HCT116 (cell line): ENCODE data around the gene SPRED1. TPM values are rescaled to one million over a fixed set of nuclear protein-coding genes. Genes with fewer than 3 reads are reported as not detected.

Source experiments
- ATAC-seq: fragments of 200-7000 bp; cut with Tn5 transposase; 2 replicates; pipeline ENCODE4 v1.9.1; 2020; ENCODE audit warnings: mild to moderate bottlenecking, moderate library complexity
- BruUV-seq: library from RNA; stranded (reverse); fragments of 400-500 nt; replicated peaks from 2 replicates; lab custom pipeline; 2021; lab: Mats Ljungman, UMichigan
- CTCF ChIA-PET: fragments of 300-600 bp; sonication (Branson Sonifier 250); formaldehyde crosslinking; loops from one replicate; lab custom pipeline; 2021; ENCODE audit warnings: antibody characterized with exemption; lab: Charles Lee
- POLR2A ChIA-PET: fragments of 300-600, 350-600 bp; sonication (Branson Sonifier 250); formaldehyde crosslinking; loops from one replicate; lab custom pipeline; 2021; ENCODE audit warnings: antibody characterized with exemption; lab: Charles Lee
- RAD21 ChIA-PET, 2 experiments: fragments of 300-600 bp; sonication (Branson Sonifier 250); formaldehyde crosslinking; loops; one replicate each; lab custom pipeline; 2023; ENCODE audit warnings: low total read pairs in 2 of 2; ENCODE audit not compliant: uncharacterized antibody in 2 of 2, unreplicated experiment in 2 of 2, low non-redundant PET in 1 of 2; lab: Charles Lee
- DNase-seq: peaks from one replicate; pipeline ENCODE4 v3.0.0-alpha.2; 2010; ENCODE audit warnings: low read depth, low spot score
- H2AFZ ChIP-seq: fragments of 200-600 bp; shearing (Covaris generic), sonication (generic); 2 replicates; pipeline ENCODE4 v1.6.1; 2017; ENCODE audit warnings: low read depth, mixed run types, mixed read lengths, antibody characterized with exemption, low read length; ENCODE audit not compliant: poor library complexity, severe bottlenecking
- H3K27ac ChIP-seq: 2 replicates; pipeline ENCODE4 v1.5.1; 2012; ENCODE audit warnings: low read depth, low read length
- H3K27me3 ChIP-seq: fragments of 200-600 bp; sonication (generic); 2 replicates; pipeline ENCODE4 v1.6.1; 2016; ENCODE audit warnings: mixed run types, low read length, mixed read lengths; ENCODE audit not compliant: insufficient read depth
- H3K36me3 ChIP-seq, 2 experiments: fragments of 200-500 bp in 1 of 2; fragments of 200-600 bp in 1 of 2; sonication (Bioruptor generic) in 1 of 2; sonication (generic) in 1 of 2; 2 replicates each; pipeline versions ENCODE4 v1.5.1 to v1.6.1; 2014 to 2016; ENCODE audit warnings: low read length in 2 of 2, inconsistent platforms in 1 of 2, mixed read lengths in 1 of 2, mixed run types in 1 of 2; ENCODE audit not compliant: insufficient read depth in 2 of 2, control insufficient read depth in 1 of 2
- H3K4me1 ChIP-seq, 2 experiments: fragments of 200-600 bp in 1 of 2; sonication (generic) in 1 of 2; 2 replicates each; pipeline versions ENCODE4 v1.5.1 to v1.6.1; 2012 to 2017; ENCODE audit warnings: low read length in 2 of 2, inconsistent platforms in 1 of 2, mild to moderate bottlenecking in 1 of 2, mixed read lengths in 1 of 2, mixed run types in 1 of 2, moderate library complexity in 1 of 2; ENCODE audit not compliant: insufficient read depth in 2 of 2, control insufficient read depth in 1 of 2
- H3K4me2 ChIP-seq: fragments of 200-600 bp; sonication (generic); 2 replicates; pipeline ENCODE4 v1.6.1; 2017; ENCODE audit warnings: mixed run types, low read length, mixed read lengths
- H3K4me3 ChIP-seq, 2 experiments: fragments of 200-600 bp in 1 of 2; sonication (generic) in 1 of 2; replicated peaks in 1 of 2; 2 replicates each; pipeline ENCODE4 v1.5.1; 2011 to 2016; ENCODE audit warnings: low read length in 2 of 2, control low read depth in 1 of 2, low read depth in 1 of 2, mild to moderate bottlenecking in 1 of 2, mixed read lengths in 1 of 2, mixed run types in 1 of 2
- H3K79me2 ChIP-seq: fragments of 200-600 bp; sonication (generic); 2 replicates; pipeline ENCODE4 v1.6.1; 2017; ENCODE audit warnings: mild to moderate bottlenecking, mixed run types, low read length, moderate library complexity, mixed read lengths; ENCODE audit not compliant: insufficient read depth
- H3K9ac ChIP-seq: fragments of 200-600 bp; sonication (generic); 2 replicates; pipeline ENCODE4 v1.6.1; 2016; ENCODE audit warnings: low read length, mixed read lengths
- H3K9me2 ChIP-seq: fragments of 200-600 bp; sonication (generic), shearing (Covaris generic); 2 replicates; pipeline ENCODE4 v1.6.1; 2017; ENCODE audit warnings: mixed run types, mild to moderate bottlenecking, moderate library complexity; ENCODE audit not compliant: insufficient read depth
- H3K9me3 ChIP-seq, 2 experiments: fragments of 200-500 bp in 1 of 2; fragments of 200-600 bp in 1 of 2; sonication (Bioruptor generic) in 1 of 2; sonication (generic) in 1 of 2; 2 replicates each; pipeline ENCODE4 v1.6.1; 2014 to 2017; ENCODE audit warnings: low read length in 2 of 2, mixed read lengths in 2 of 2, inconsistent platforms in 1 of 2, low read depth in 1 of 2, mild to moderate bottlenecking in 1 of 2, mixed run types in 1 of 2, moderate library complexity in 1 of 2; ENCODE audit not compliant: control insufficient read depth in 1 of 2, insufficient read depth in 1 of 2
- H4K20me1 ChIP-seq: fragments of 200-600 bp; sonication (generic), shearing (Covaris generic); 2 replicates; pipeline ENCODE4 v1.6.1; 2017; ENCODE audit warnings: mixed run types, mild to moderate bottlenecking, moderate library complexity; ENCODE audit not compliant: insufficient read depth
- CEBPB ChIP-seq: IDR thresholded peaks from 2 replicates; pipeline ENCODE4 v1.6.1; 2012; ENCODE audit warnings: low read depth
- EGR1 ChIP-seq: IDR thresholded peaks from 2 replicates; pipeline ENCODE4 v1.6.1; 2012; ENCODE audit warnings: low read depth
- EZH2 ChIP-seq: fragments of 200-600 bp; sonication (generic); IDR thresholded peaks from 2 replicates; pipeline ENCODE4 v1.6.1; 2017; ENCODE audit warnings: antibody characterized with exemption, mixed run types
- EZH2phosphoT487 ChIP-seq: fragments of 200-600 bp; IDR thresholded peaks from 2 replicates; pipeline ENCODE4 v1.6.1; 2018; ENCODE audit warnings: antibody characterized with exemption, borderline replicate concordance
- FOSL1 ChIP-seq: IDR thresholded peaks from 2 replicates; pipeline ENCODE4 v1.6.1; 2012; ENCODE audit warnings: low read depth
- JUND ChIP-seq: IDR thresholded peaks from 2 replicates; pipeline ENCODE4 v1.6.1; 2012
- POLR2A ChIP-seq: IDR thresholded peaks from 2 replicates; pipeline ENCODE4 v1.7.0; 2011; ENCODE audit warnings: borderline replicate concordance; ENCODE audit not compliant: insufficient read depth, insufficient read length; ENCODE audit errors: extremely low read depth
- POLR2AphosphoS5 ChIP-seq: IDR thresholded peaks from 2 replicates; pipeline ENCODE4 v1.6.1; 2011; ENCODE audit warnings: mild to moderate bottlenecking, low read depth, low read length, moderate library complexity
- RAD21 ChIP-seq: IDR thresholded peaks from 2 replicates; pipeline ENCODE4 v1.6.1; 2012; ENCODE audit warnings: low read depth, mild to moderate bottlenecking
- SIN3A ChIP-seq: IDR thresholded peaks from 2 replicates; pipeline ENCODE4 v1.6.1; 2012; ENCODE audit warnings: low read depth
- SP1 ChIP-seq: IDR thresholded peaks from 2 replicates; pipeline ENCODE4 v1.6.1; 2012; ENCODE audit warnings: low read depth
- SRF ChIP-seq: IDR thresholded peaks from 2 replicates; pipeline ENCODE4 v1.6.1; 2012; ENCODE audit warnings: low read depth
- TCF7L2 ChIP-seq: IDR thresholded peaks from 2 replicates; pipeline ENCODE4 v1.7.0; 2011; ENCODE audit warnings: borderline replicate concordance, inconsistent platforms; ENCODE audit not compliant: insufficient read depth, insufficient read length; ENCODE audit errors: extremely low read depth
- YY1 ChIP-seq: IDR thresholded peaks from 2 replicates; pipeline ENCODE4 v1.6.1; 2011; ENCODE audit warnings: low read length, low read depth, moderate library complexity, mild to moderate bottlenecking; ENCODE audit not compliant: insufficient replicate concordance; ENCODE audit errors: extremely low read depth
- ZFX ChIP-seq: fragments of 450-650 bp; IDR thresholded peaks from 2 replicates; pipeline ENCODE4 v1.6.1; 2017
- ZNF274 ChIP-seq: fragments of 200-500 bp; sonication (Bioruptor generic); IDR thresholded peaks from 2 replicates; pipeline ENCODE4 v1.6.1; 2014; ENCODE audit warnings: mild to moderate bottlenecking, low read depth, low read length, inconsistent platforms
- intact Hi-C: fragments of 100-400 bp; cut with micrococcal nuclease; formaldehyde crosslinking; loops from 2 replicates; pipeline ENCODE4 v1.10.0; 2022
- total RNA-seq: library from RNA; stranded (reverse); gene quantifications from one replicate; pipeline ENCODE4 v1.2.1, GENCODE V29; 2021; ENCODE audit not compliant: unreplicated experiment
- TF ChIP-seq, protein P1 (sequence below): IDR thresholded peaks from 2 replicates; pipeline ENCODE4 v1.6.1; 2012

The SPRED1 gene
- total RNA-seq, 1 experiment from 2014 or later: 24.7 TPM

DNA sequence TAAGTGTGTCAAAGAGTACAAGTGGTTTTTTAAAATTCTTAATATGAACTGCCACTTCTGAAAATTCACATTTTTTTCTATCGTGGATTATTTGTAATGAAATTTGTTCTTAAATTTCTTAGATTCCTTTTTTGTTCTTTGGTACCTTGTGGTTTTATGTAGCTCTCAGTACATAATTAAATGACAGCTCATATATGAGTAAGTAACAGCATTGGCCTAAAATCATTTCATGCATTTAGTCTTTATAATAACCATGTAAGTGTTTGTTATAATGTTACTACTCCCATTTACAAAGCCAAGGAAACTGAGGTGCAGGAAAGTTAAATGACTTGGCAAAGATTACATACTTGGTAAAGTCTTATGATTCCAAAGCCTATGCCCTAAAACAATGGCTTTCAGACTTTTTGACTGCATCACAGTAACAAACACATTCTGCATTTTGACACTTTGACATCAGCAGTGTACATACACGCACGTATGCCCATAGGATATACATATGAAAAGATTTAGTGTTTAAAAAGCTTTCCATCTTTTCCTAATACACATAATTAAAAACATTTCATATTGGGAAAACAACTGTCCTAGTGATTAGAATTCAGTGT, 14.9 kb downstream of the SPRED1 start:
- H3K27ac ChIP-seq: no peak overlapping the region
- ATAC-seq: no peak
- no peak for TF ChIP-seq FOSL1
- no peak for TF ChIP-seq YY1
- no peak for TF ChIP-seq EZH2phosphoT487
- no peak for TF ChIP-seq RAD21
- no peak for TF ChIP-seq EGR1
- no peak for TF ChIP-seq TCF7L2
- no peak for TF ChIP-seq ZNF274
- TF ChIP-seq, protein P1, sequence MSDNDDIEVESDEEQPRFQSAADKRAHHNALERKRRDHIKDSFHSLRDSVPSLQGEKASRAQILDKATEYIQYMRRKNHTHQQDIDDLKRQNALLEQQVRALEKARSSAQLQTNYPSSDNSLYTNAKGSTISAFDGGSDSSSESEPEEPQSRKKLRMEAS: no peak
- no peak for TF ChIP-seq SIN3A
- no peak for TF ChIP-seq POLR2A
- no peak for TF ChIP-seq SRF
- no peak for TF ChIP-seq EZH2
- no peak for TF ChIP-seq POLR2AphosphoS5
- TF ChIP-seq JUND: no peak
- TF ChIP-seq CEBPB: no peak
- no peak for TF ChIP-seq SP1
- TF ChIP-seq ZFX: no peak
- TF ChIP-seq, all 23 proteins: peak for 0
- Histone ChIP-seq H3K9me2 (no peaks in the 10 kb centered on the region), H3K79me2 (peaks cover 99% of the 10 kb centered on the region), H3K27me3 (no peaks in the 10 kb centered on the region), H3K9me3 (no peaks in the 10 kb centered on the region), H3K36me3 (no peaks in the 10 kb centered on the region), H4K20me1 (peaks cover 28% of the 10 kb centered on the region; the same call in 1 of the 2 replicates), H3K9ac (no peak overlapping the region), H2AFZ (no peak overlapping the region), H3K4me1 (no peaks in the 10 kb centered on the region), H3K4me2 (no peak overlapping the region), H3K4me3 (no peak overlapping the region)
- no TSS peak for BruUV-seq
- ChIA-PET RAD21 (no interaction called here), POLR2A (interaction anchor here (0.7 kb wide), 1 partner anchor 16 kb away, joined by 5 read pairs; no protein-coding TSS in a partner anchor), CTCF (no interaction called here)
- no peak for DNase-seq
- intact Hi-C loops: no loop called here
